OCI-LY1 (cell line): ENCODE data around the gene AMIGO1.

ENCODE experiments used
- H2AFZ ChIP-seq: fragments of 200-600 bp; sonication (generic), shearing (Covaris generic); 2 replicates; pipeline ENCODE4 v1.6.0; 2014; ENCODE audit warnings: antibody characterized with exemption, mild to moderate bottlenecking, low read length
- H3F3A ChIP-seq: fragments of 200-600 bp; sonication (generic), shearing (Covaris generic); 2 replicates; pipeline ENCODE4 v1.6.0; 2014; ENCODE audit warnings: mild to moderate bottlenecking, antibody characterized with exemption, low read length, moderate library complexity; ENCODE audit not compliant: insufficient read depth
- H3K27ac ChIP-seq: fragments of 200-600 bp; sonication (generic); 2 replicates; pipeline ENCODE4 v1.5.1; 2014; ENCODE audit warnings: low read length, mixed run types, mild to moderate bottlenecking, low read depth; ENCODE audit not compliant: poor library complexity, severe bottlenecking
- H3K27me3 ChIP-seq: fragments of 200-600 bp; sonication (generic); 2 replicates; pipeline ENCODE4 v1.6.0; 2014; ENCODE audit warnings: antibody characterized with exemption, mild to moderate bottlenecking, low read length, moderate library complexity; ENCODE audit not compliant: insufficient read depth
- H3K36me3 ChIP-seq: fragments of 200-600 bp; sonication (generic); 2 replicates; pipeline ENCODE4 v1.6.1; 2014; ENCODE audit warnings: mild to moderate bottlenecking, antibody characterized with exemption, low read length, moderate library complexity, mixed read lengths; ENCODE audit not compliant: insufficient read depth
- H3K4me1 ChIP-seq: fragments of 200-600 bp; sonication (generic); 2 replicates; pipeline ENCODE4 v1.5.1; 2014; ENCODE audit warnings: mild to moderate bottlenecking, low read length, moderate library complexity; ENCODE audit not compliant: insufficient read depth, severe bottlenecking
- H3K4me2 ChIP-seq: fragments of 200-600 bp; sonication (generic), shearing (Covaris generic); 2 replicates; pipeline ENCODE4 v1.6.1; 2014; ENCODE audit warnings: low read length
- H3K4me3 ChIP-seq: fragments of 200-600 bp; sonication (generic); 2 replicates; pipeline ENCODE4 v1.5.1; 2014; ENCODE audit warnings: low read length, low read depth, mild to moderate bottlenecking, mixed read lengths; ENCODE audit not compliant: poor library complexity, severe bottlenecking
- H3K79me2 ChIP-seq: fragments of 200-600 bp; shearing (Covaris generic); 2 replicates; pipeline ENCODE4 v1.6.1; 2016; ENCODE audit warnings: mixed run types, low read length, mixed read lengths; ENCODE audit not compliant: insufficient read depth
- H3K9ac ChIP-seq: fragments of 200-600 bp; sonication (generic), shearing (Covaris generic); 2 replicates; pipeline ENCODE4 v1.6.1; 2014; ENCODE audit warnings: mild to moderate bottlenecking, low read length, mixed read lengths
- H3K9me2 ChIP-seq: fragments of 200-600 bp; sonication (generic), shearing (Covaris generic); 2 replicates; pipeline ENCODE4 v1.6.1; 2014; ENCODE audit warnings: low read depth, mild to moderate bottlenecking, low read length, mixed read lengths
- H3K9me3 ChIP-seq: fragments of 200-600 bp; shearing (Covaris generic); 2 replicates; pipeline ENCODE4 v1.6.1; 2014; ENCODE audit warnings: low read length, mixed read lengths
- H4K20me1 ChIP-seq: fragments of 200-600 bp; sonication (generic), shearing (Covaris generic); 2 replicates; pipeline ENCODE4 v1.6.0; 2016; ENCODE audit warnings: mild to moderate bottlenecking, low read length; ENCODE audit not compliant: insufficient read depth
- EZH2 ChIP-seq: fragments of 200-600 bp; sonication (generic), shearing (Covaris generic); IDR thresholded peaks from 2 replicates; pipeline ENCODE4 v1.8.0; 2017; ENCODE audit warnings: borderline replicate concordance, mixed run types, mild to moderate bottlenecking, antibody characterized with exemption, low read length, moderate library complexity, mixed read lengths
- TF ChIP-seq, protein P1 (sequence below): fragments of 200-600 bp; sonication (generic), shearing (Covaris generic); IDR thresholded peaks from 2 replicates; pipeline ENCODE4 v1.5.1; 2017; ENCODE audit warnings: mild to moderate bottlenecking, antibody characterized with exemption, low read length, moderate library complexity, mixed read lengths

The AMIGO1 gene

DNA sequence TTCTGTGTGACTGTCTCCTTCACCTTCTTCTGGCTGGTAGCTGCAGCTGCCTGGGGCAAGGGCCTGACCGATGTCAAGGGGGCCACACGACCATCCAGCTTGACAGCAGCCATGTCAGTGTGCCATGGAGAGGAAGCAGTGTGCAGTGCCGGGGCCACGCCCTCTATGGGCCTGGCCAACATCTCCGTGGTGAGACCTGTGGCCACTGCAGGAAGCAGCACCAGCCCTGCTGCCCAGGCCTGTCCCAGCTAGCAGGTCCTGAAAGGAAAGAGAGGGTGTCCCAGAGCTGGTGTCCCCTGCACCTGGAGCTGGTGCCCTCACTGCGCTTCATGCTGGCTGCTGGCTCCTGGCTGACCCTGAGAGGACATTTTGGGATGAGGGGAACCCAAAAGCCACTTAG is 31.7 kb downstream of the AMIGO1 start:
- H3K4me1 ChIP-seq = peaks cover under 1% of the 10 kb centered on the region
- no peaks in the 10 kb centered on the region for H3K36me3 ChIP-seq
- H3K27me3 ChIP-seq = no peaks in the 10 kb centered on the region; the same call in 1 of the 2 replicates
- H2AFZ ChIP-seq = no peak overlapping the region
- TF ChIP-seq EZH2 = no peak
- TF ChIP-seq, protein P1, sequence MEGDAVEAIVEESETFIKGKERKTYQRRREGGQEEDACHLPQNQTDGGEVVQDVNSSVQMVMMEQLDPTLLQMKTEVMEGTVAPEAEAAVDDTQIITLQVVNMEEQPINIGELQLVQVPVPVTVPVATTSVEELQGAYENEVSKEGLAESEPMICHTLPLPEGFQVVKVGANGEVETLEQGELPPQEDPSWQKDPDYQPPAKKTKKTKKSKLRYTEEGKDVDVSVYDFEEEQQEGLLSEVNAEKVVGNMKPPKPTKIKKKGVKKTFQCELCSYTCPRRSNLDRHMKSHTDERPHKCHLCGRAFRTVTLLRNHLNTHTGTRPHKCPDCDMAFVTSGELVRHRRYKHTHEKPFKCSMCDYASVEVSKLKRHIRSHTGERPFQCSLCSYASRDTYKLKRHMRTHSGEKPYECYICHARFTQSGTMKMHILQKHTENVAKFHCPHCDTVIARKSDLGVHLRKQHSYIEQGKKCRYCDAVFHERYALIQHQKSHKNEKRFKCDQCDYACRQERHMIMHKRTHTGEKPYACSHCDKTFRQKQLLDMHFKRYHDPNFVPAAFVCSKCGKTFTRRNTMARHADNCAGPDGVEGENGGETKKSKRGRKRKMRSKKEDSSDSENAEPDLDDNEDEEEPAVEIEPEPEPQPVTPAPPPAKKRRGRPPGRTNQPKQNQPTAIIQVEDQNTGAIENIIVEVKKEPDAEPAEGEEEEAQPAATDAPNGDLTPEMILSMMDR = no peak
- H4K20me1 ChIP-seq = no peaks in the 10 kb centered on the region
- no peak overlapping the region for H3K27ac ChIP-seq
- no peaks in the 10 kb centered on the region for H3F3A ChIP-seq
- no peaks in the 10 kb centered on the region for H3K9me2 ChIP-seq
- no peaks in the 10 kb centered on the region for H3K9me3 ChIP-seq
- no peak overlapping the region for H3K4me3 ChIP-seq
- H3K4me2 ChIP-seq = no peak overlapping the region
- H3K79me2 ChIP-seq = no peaks in the 10 kb centered on the region
- no peak overlapping the region for H3K9ac ChIP-seq

DNA sequence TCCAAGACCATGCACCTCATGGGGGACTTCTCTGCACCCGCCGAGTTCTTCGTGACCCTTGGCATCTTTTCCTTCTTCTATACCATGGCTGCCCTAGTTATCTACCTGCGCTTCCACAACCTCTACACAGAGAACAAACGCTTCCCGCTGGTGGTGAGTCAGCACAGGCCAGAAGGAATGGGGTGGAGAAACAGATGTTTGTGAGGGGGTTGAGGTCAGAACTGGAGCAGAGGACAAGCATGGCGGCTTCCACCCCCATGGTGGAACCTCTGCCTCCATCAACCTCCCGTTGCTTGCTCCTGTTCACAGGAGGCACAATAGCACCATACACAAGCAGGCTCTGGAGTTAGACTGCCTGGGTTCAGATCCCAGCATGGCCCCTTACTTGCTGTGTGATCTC is 32.7 kb downstream of the AMIGO1 start:
- no peaks in the 10 kb centered on the region for H3K79me2 ChIP-seq
- H3K27ac ChIP-seq = no peak overlapping the region
- no peaks in the 10 kb centered on the region for H3K36me3 ChIP-seq
- no peaks in the 10 kb centered on the region for H3K9me3 ChIP-seq
- H3K4me1 ChIP-seq = no peaks in the 10 kb centered on the region
- no peak overlapping the region for H3K9ac ChIP-seq
- no peaks in the 10 kb centered on the region for H3K27me3 ChIP-seq
- H3K9me2 ChIP-seq = no peaks in the 10 kb centered on the region
- H2AFZ ChIP-seq = no peak overlapping the region
- no peak overlapping the region for H3K4me3 ChIP-seq
- no peak overlapping the region for H3K4me2 ChIP-seq
- H4K20me1 ChIP-seq = no peaks in the 10 kb centered on the region
- no peak for TF ChIP-seq EZH2
- TF ChIP-seq, protein P1 = no peak
- no peaks in the 10 kb centered on the region for H3F3A ChIP-seq

DNA sequence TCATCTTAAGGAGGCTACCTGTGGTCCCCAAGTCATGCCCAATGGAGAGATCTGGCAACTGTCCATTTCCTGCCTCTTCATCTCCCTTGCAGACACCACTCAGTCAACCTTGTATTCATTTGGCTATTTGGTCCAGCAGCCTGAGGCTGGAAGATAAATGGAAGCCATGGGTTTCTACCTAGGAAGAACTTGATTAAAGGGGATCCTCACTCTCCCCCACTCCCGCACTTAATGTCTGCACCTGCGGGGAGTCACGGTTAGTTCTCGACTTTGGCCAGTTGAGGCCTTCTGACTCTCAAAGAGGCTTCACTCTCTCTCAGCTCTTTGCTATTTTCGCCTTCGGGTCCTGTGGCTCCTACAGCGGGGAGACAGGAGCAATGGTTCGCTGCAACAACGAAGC is 34.3 kb downstream of the AMIGO1 start:
- Histone ChIP-seq H3K27me3 (no peaks in the 10 kb centered on the region), H3F3A (no peaks in the 10 kb centered on the region), H3K27ac (no peak overlapping the region), H4K20me1 (no peaks in the 10 kb centered on the region), H3K4me1 (no peaks in the 10 kb centered on the region), H3K79me2 (no peaks in the 10 kb centered on the region), H3K9me2 (no peaks in the 10 kb centered on the region), H3K4me2 (no peak overlapping the region), H2AFZ (no peak overlapping the region), H3K9ac (no peak overlapping the region), H3K36me3 (no peaks in the 10 kb centered on the region), H3K9me3 (no peaks in the 10 kb centered on the region), H3K4me3 (no peak overlapping the region)
- no peak for TF ChIP-seq EZH2
- TF ChIP-seq, protein P1 = no peak
